Smooth muscle cell (in vitro differentiated cells): ENCODE data around the gene PAX4. TPM values are rescaled to one million over a fixed set of nuclear protein-coding genes. Genes with fewer than 3 reads are reported as not detected.
A peak's percentile ranks its signal among the peaks of the same experiment; 100 is the strongest.

Experiments used
- DNase-seq: peaks from one replicate; lab custom pipeline; 2025; ENCODE audit not compliant: unreplicated experiment; lab: John Stamatoyannopoulos, UW
- H2AFZ ChIP-seq: fragments of 200-600 bp; sonication (generic); 2 replicates; pipeline ENCODE4 v1.6.0; 2016; ENCODE audit warnings: antibody characterized with exemption, low read depth, mild to moderate bottlenecking
- H3F3A ChIP-seq: fragments of 200-600 bp; sonication (generic); 2 replicates; pipeline ENCODE4 v1.6.0; 2017; ENCODE audit warnings: antibody characterized with exemption, low read depth
- H3K27ac ChIP-seq: fragments of 200-600 bp; sonication (generic); 2 replicates; pipeline ENCODE4 v1.5.1; 2016; ENCODE audit warnings: low read depth, mild to moderate bottlenecking
- H3K27me3 ChIP-seq: fragments of 200-600 bp; sonication (generic); 2 replicates; pipeline ENCODE4 v1.6.1; 2016; ENCODE audit warnings: low read depth, mild to moderate bottlenecking
- H3K36me3 ChIP-seq: fragments of 200-600 bp; sonication (generic); 2 replicates; pipeline ENCODE4 v1.5.1; 2016; ENCODE audit warnings: low read depth
- H3K4me1 ChIP-seq: fragments of 200-600 bp; sonication (generic); 2 replicates; pipeline ENCODE4 v1.5.1; 2016; ENCODE audit warnings: low read depth
- H3K4me2 ChIP-seq: fragments of 200-600 bp; sonication (generic); 2 replicates; pipeline ENCODE4 v1.6.0; 2016; ENCODE audit warnings: mild to moderate bottlenecking
- H3K4me3 ChIP-seq: fragments of 200-600 bp; sonication (generic); 2 replicates; pipeline ENCODE4 v1.5.1; 2016; ENCODE audit warnings: mild to moderate bottlenecking
- H3K79me2 ChIP-seq: fragments of 200-600 bp; sonication (generic); 2 replicates; pipeline ENCODE4 v1.6.0; 2016; ENCODE audit warnings: low read depth, mild to moderate bottlenecking
- H3K9ac ChIP-seq: fragments of 200-600 bp; sonication (generic); 2 replicates; pipeline ENCODE4 v1.6.0; 2016; ENCODE audit warnings: low read depth
- H3K9me3 ChIP-seq: fragments of 200-600 bp; sonication (generic); replicated peaks from 2 replicates; pipeline ENCODE4 v1.5.1; 2016; ENCODE audit warnings: low read depth
- H4K20me1 ChIP-seq: fragments of 200-600 bp; sonication (generic); 2 replicates; pipeline ENCODE4 v1.6.0; 2016; ENCODE audit warnings: low read depth
- CTCF ChIP-seq: fragments of 200-600 bp; sonication (generic); IDR thresholded peaks from 2 replicates; pipeline ENCODE4 v1.5.1; 2017; ENCODE audit warnings: borderline replicate concordance, mild to moderate bottlenecking, antibody characterized with exemption; ENCODE audit not compliant: insufficient read depth, poor library complexity, severe bottlenecking
- WGBS: methylation state at CpG from one replicate; pipeline ENCODE4 v1.1.7; 2016; ENCODE audit warnings: low lambda C conversion rate; 5-methylcytosine and 5-hydroxymethylcytosine counted together
- polyA plus RNA-seq: library from polyadenylated mRNA; unstranded; fragments of >200 nt; fragmentation: Nextera tagmentation; extraction: Ambion mirVana; gene quantifications from 2 replicates; pipeline ENCODE4 v1.2.1, GENCODE V29; 2016
- total RNA-seq: library from RNA; depleted of rRNA; stranded (reverse); fragments of >200 nt; gene quantifications from 2 replicates; pipeline ENCODE4 v1.2.3, GENCODE V29; 2014

Gene PAX4
- total and polyA plus RNA-seq, 2 experiments from 2014 or later: not detected

GRCh38 chr7:127586346-127586745 is 31.6 kb downstream of the PAX4 start:
- Histone ChIP-seq H3K4me3 (no peak overlapping the region), H3K27ac (no peak overlapping the region), H3K9me3 (no peaks in the 10 kb centered on the region), H3K27me3 (no peaks in the 10 kb centered on the region), H4K20me1 (peaks cover 48% of the 10 kb centered on the region), H3K4me1 (peaks cover 21% of the 10 kb centered on the region), H3K79me2 (peaks cover 48% of the 10 kb centered on the region), H3K36me3 (peaks cover 1% of the 10 kb centered on the region), H2AFZ (no peak overlapping the region), H3K9ac (no peak overlapping the region), H3F3A (no peaks in the 10 kb centered on the region), H3K4me2 (no peak overlapping the region)
- 92% methylated on average over 2 of the region's 2 CpGs for WGBS
- no peak for TF ChIP-seq CTCF
- no peak for DNase-seq

GRCh38 chr7:127585044-127585953 is 32.6 kb downstream of the PAX4 start, which contains the start of gene GCC1:
Gene GCC1 (minus strand): TSS chr7:127585596. CDS start chr7:127585182, 414 bp downstream.
- Histone ChIP-seq H4K20me1 (peaks cover 59% of the 10 kb centered on the region), H2AFZ (peak within 1 kb of the TSS; percentile 53), H3F3A (no peaks in the 10 kb centered on the region), H3K79me2 (peaks cover 48% of the 10 kb centered on the region), H3K9me3 (no peaks in the 10 kb centered on the region), H3K4me1 (peaks cover 21% of the 10 kb centered on the region), H3K4me2 (peak within 1 kb of the TSS; percentile 99), H3K27ac (peak within 1 kb of the TSS; percentile 90), H3K36me3 (no peaks in the 10 kb centered on the region), H3K27me3 (no peaks in the 10 kb centered on the region), H3K4me3 (peak within 1 kb of the TSS; percentile 95), H3K9ac (peak within 1 kb of the TSS; percentile 96)
- WGBS: 6% methylated on average over 68 of the region's 78 CpGs
- peak; percentile 88 for DNase-seq
- TF ChIP-seq CTCF: no peak

GRCh38 chr7:127584648-127585043 is 33.3 kb downstream of the PAX4 start:
- no peaks in the 10 kb centered on the region for H3K9me3 ChIP-seq
- no peaks in the 10 kb centered on the region for H3K36me3 ChIP-seq
- no peaks in the 10 kb centered on the region for H3F3A ChIP-seq
- no peak for DNase-seq
- peak overlapping the region; percentile 90 for H3K27ac ChIP-seq
- H3K79me2 ChIP-seq: peaks cover 42% of the 10 kb centered on the region
- H4K20me1 ChIP-seq: peaks cover 58% of the 10 kb centered on the region
- WGBS: 51% methylated on average over 12 of the region's 12 CpGs
- H3K4me2 ChIP-seq: peak overlapping the region; percentile 99
- H3K9ac ChIP-seq: peak overlapping the region; percentile 96
- H3K27me3 ChIP-seq: no peaks in the 10 kb centered on the region
- H3K4me1 ChIP-seq: peaks cover 21% of the 10 kb centered on the region
- peak overlapping the region; percentile 95 for H3K4me3 ChIP-seq
- no peak overlapping the region for H2AFZ ChIP-seq
- TF ChIP-seq CTCF: no peak
